ENCODE measurements around the gene CEP72.
"Not testable (repeated sequence)": the region's sequence is repeated elsewhere in the genome, so short reads cannot be mapped to it uniquely, and the experiment has no call there.

CEP72 gene

GRCh38 chr5:618450-618849 lies 6.3 kb downstream of the CEP72 start:
- DNase-seq: no peak

DNA sequence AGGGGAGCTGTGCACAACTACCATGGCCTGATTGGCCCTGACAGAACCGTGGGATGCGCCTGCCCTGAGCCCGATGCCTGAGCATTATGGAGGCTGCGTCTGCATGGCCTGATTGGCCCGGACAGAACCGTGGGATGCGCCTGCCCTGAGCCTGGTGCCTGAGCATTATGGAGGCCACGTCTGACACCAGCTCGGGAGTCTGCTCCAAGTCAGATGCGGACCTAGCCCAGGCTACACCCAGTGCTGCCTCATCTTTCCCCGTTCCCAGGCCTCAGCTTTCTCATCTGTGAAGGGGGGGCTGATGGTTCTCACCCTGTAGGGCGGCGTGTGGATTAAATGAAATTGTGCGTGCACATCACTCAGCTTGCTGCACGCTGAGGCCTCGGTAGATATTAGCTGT lies 7.3 kb downstream of the CEP72 start:
- no peak for DNase-seq

DNA sequence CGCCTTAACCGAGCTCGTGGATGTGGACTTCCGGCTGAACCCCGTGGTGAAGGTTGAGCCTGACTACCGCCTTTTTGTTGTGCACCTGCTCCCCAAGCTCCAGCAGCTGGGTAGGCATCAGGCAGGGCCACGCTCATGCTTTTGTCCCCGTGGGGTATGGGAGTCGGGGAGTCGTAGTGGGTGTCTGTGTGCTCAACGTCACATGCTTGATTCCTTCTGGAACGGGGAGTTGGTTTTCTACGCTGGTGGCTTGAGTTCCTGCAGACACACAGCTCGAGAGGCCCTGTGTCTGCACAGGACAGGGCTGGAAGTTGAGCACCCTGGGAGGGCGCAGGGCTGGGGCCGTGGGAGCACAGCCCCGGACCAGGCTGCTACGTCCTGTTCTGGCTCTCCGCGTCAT lies 8.0 kb downstream of the CEP72 start:
- no peak for DNase-seq

- no peak for DNase-seq
Observed at GRCh38 chr5:620586-621180, 8.5 kb downstream of the CEP72 start.

DNA sequence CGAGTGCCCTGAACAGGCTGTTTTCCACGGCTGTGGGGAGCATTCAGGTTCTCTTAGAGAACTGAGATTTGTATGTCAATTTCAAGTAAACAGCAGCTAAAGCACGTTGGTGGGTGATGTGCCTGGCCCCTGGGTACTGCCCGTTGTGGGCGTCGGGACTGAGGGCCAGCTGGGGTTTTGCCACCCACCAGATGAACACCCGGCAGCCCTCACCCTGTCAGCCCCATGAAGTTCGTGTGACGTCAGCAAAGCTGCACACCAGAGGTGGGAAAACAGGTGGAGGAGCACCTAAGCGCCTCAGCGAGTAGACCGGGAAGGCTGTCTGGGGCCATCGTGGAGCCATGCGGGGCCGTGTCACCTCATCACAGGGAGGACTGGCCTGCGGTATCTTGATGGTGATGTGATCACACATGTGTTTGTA lies 9.2 kb downstream of the CEP72 start:
- no peak for DNase-seq

DNA sequence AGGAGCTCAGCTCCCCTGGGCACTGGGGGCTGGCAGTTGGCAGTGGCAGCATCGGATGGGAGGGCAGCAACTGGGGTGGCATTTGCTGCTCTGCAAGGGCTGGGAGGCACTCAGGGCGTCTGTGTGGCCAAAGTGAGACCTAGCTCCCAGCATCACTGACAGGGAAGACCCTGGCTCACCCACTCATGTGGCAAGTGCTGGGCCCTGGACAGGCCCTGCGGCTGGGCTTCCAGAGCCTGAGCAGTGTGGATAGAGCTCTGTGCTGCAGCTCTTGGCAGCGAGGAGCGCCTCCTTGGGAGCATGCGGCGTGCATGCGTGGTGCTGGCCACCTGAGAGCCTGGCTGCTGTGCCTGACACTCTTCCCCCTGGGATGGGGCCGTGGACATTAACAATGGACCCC lies 10.2 kb downstream of the CEP72 start:
- DNase-seq: no peak

- DNase-seq: no peak
Observed at GRCh38 chr5:622946-623522, 10.9 kb downstream of the CEP72 start.

GRCh38 chr5:623531-623930 lies 11.4 kb downstream of the CEP72 start:
- no peak for DNase-seq

GRCh38 chr5:624118-624950 lies 12.2 kb downstream of the CEP72 start:
- DNase-seq: no peak

DNA sequence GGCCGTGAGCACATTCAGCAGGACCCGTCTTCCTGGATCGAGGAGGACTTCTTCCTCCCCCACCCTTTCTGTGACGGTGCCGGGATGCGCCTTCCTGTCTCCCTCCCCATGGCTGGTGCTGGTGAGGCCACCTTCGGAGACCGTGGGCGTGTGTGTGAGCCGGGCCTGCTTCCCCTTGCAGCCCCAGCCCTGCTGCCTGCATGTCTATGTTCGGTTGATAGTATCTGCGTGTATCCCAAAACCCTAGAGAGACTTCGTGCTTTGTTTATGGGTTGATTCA lies 12.8 kb downstream of the CEP72 start:
- DNase-seq: no peak

DNA sequence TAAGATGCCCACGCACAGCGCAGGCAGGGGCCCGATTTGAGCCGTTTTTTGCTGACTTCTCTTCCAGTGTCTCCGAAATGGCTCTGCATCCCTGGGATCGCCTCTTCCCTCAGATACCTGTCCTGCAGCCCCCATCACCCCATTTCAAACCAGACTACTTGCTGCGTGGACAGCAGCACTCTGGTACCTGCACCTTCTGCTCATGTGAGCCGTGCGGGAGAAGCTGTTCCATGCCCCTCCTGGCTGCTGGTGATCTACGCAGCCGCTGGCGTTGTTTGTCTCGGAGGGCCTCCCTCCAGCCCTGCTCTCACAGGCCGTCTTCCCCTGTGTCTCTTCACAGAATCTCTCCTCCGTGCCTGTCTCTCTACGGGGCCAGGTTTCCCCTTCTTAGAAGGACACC lies 13.4 kb downstream of the CEP72 start:
- no peak for DNase-seq

DNA sequence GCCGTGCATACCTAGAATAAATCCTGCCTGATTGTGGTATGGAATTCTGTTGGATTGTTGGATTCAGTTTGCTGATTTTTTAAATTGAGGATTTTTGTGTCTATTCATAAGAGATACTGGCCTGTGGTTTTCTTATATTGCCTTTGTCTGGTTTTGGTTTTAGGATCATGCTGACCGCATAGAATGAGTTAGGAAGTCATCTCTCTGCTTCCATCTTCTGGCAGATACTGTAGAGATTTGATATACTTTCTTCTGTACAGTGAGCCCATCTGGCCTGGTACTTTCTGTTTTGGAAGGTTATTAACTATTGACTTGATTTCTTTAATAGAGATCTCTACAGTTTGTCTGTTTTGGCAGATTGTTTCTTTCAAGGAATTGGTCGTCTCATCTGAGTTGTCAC lies 14.7 kb downstream of the CEP72 start:
- DNase-seq: no peak

DNA sequence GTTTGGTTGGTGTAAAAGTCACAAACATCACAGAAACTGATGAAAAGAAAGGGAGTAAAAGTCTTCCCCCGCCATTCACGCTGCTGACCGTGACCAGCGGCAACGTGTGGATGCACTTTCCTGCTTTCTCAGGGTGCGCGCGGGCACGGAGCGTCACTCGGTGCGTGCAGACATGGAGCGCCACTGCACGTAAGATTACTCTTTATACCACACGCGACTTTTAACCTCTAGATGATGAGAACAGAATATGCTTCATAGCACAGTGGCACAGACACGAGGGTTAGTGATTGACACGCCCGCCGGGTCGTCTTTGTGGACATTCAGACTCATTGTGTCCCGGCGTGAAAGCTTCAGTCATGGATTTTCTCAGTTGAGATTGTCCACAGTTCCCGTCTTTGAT lies 15.7 kb downstream of the CEP72 start:
- DNase-seq: no peak

DNA sequence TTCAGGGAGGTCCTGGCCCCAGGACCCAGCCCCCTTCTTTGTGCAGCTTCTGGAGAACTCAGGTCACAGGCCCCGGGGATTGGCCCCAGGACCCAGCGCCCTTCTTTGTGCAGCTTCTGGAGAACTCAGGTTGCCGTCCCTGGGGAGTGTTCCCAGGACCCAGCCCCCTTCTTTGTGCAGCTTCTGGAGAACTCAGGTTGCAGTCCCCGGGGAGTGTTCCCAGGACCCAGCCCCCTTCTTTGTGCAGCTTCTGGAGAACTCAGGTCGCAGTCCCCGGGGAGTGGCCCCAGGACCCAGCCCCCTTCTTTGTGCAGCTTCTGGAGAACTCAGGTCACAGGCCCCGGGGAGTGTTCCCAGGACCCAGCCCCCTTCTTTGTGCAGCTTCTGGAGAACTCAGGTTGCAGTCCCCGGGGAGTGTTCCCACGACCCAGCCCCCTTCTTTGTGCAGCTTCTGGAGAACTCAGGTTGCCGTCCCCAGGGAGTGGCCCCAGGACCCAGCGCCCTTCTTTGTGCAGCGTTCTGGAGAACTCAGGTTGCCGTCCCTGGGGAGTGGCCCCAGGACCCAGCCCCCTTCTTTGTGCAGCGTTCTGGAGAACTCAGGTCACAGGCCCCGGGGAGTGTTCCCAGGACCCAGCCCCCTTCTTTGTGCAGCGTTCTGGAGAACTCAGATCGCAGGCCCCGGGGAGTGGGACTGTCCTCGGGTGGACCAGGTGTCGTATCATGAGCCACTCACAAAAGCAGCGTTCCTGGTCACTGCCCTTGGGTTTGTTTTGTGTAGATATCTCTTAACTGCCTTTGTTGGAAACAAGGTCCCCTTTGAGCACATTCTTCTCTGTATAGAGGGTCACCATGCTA lies 16.4 kb downstream of the CEP72 start:
- not testable (repeated sequence) for DNase-seq

DNA sequence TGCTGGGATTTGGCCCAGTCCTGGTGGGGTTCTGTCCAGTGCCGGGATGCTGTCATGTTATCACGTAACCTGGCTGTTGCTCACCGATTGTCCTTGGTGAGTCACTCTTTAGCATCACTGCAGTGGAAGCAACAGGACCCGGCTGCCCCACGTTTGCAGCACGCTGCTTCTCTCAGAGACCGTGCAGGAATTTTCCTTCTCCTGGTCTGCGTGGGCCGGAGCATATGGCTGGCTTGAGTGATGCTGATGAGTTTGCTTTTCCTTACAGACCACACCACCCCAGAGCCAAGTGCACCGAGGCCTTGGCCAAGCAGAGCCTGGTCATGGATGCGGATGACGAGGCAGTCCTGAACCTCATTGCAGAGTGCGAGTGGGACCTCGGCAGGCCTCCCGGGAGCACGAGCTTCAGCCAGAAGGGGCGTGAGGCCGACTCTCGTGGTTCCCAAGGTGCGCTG lies 21.4 kb downstream of the CEP72 start:
- no peak for DNase-seq

- no peak for DNase-seq
Observed at GRCh38 chr5:634191-634590, 22.1 kb downstream of the CEP72 start.

- no peak for DNase-seq
Observed at GRCh38 chr5:635306-636055, 23.3 kb downstream of the CEP72 start.

DNA sequence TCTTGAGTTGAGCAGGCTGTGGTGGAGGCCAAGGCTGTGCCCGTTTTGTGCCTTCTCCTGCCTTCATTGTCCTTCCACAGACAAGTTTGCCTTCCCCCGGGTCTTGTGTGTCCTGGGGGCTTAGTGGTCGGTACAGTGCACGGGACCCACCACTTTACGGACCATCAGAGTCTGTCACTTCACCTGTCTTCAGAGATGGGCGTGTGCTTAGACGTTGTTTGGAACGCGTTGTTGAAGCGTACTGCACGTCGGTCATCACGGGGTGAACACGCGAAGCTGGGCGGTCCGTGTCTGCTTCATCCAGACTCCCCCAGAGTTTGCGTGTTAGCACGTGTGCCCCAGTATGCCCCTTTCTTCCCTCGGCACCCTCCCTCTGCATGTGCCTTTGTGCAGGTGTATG lies 24.8 kb downstream of the CEP72 start:
- no peak for DNase-seq

DNA sequence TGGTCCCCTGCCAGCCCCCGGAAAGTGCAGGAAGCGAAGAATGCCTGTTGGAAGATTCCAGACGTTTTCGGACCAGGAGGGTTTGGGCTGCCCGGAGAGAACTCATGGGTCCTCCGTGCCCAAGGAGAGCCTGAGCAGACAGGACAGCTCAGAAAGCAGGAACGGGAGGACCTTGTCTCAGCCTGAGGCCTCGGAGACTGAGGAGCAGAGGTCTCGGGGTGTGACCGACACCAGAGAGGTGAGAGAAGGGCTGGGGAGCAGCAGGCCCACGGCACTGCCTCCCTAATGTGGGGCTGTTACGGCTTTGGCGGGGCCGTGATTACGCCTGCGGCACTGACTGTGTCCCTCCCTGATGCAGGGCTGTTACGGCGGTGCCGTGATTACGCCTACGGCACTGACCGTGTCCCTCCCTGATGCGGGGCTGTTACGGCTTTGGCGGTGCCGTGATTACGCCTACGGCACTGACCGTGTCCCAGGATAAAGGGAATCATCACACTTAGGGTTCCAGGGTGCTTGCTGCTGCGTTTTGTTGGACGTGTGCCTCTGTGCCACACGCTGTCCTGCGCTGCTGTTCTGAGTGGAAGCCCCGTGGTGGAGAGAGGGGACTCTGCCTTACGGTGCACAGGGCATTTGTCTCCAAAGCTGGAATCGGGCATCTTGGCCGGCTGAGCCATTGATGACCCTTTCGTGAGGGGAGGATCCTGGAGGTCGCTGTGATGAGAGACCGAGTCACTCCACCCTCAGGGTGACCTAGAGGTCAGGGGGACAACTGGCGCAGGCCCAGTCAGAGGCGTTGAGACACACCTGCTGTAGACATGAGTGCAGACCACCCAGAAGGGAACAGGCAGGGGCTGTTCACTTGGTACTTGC lies 25.7 kb downstream of the CEP72 start:
- DNase-seq: no peak

DNA sequence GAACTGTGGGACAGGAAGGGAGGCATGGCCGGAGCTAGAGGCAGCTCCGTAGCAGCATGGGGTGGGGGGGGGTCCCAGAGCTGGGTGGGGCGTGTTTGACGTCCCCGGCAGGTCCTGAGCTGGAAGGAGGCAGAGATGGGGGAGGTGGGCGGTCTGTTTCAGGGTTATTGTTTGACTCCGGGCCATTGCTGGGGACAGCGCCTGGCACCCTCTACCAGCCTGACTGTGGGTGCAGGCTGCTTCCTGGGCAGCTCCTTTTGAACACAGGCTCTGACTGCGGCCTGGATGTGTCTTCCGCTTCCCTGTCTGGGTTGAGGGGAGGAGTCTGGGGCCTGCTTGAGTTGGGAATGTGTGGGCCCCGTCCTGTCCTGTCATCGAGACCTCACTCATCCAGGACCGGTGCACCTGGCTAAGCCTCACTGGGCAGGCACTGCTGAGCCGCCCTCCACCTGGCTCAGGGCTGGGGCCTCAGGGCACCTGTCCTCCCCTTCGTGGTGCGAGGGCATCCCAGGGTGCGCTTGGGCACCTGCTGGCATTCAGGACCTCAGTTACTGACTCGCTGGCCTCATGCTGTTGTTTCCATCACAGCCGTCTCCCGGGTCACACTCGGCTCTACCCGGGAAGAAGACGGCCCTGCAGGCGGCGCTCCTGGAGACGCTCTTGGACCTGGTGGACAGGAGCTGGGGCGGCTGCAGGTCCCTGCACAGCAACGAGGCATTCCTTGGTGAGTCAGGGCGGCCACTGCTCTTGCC lies 26.5 kb downstream of the CEP72 start:
- DNase-seq: no peak

DNA sequence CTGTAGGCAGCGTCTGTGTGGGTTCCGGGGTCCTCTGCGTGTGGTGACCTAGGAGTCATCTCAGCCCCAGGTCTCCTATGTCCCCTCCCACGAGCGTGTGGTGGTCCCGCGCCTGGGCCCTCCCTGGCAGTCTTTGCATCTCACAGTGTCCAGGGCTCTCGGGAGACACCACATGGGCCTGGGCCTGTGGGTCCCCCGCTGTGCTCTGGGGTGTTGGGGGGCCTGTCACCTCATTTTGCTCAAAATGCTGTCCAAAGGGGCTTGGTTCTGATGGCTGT lies 27.1 kb downstream of the CEP72 start:
- no peak for DNase-seq

Measured in amniotic stem cell (primary cell).